HG03558 (cell line): Measurements from ENCODE around the gene DDI2.
"Not testable (repeated sequence)": the region's sequence is repeated elsewhere in the genome, so short reads cannot be mapped to it uniquely, and the experiment has no call there.

Experiments
- ATAC-seq: cut with Tn5 transposase; IDR thresholded peaks from one replicate; pipeline ENCODE4 v1.9.1; 2021; ENCODE audit warnings: moderate number of reproducible peaks; ENCODE audit not compliant: unreplicated experiment; ENCODE audit errors: extremely low read depth

Gene DDI2

DNA sequence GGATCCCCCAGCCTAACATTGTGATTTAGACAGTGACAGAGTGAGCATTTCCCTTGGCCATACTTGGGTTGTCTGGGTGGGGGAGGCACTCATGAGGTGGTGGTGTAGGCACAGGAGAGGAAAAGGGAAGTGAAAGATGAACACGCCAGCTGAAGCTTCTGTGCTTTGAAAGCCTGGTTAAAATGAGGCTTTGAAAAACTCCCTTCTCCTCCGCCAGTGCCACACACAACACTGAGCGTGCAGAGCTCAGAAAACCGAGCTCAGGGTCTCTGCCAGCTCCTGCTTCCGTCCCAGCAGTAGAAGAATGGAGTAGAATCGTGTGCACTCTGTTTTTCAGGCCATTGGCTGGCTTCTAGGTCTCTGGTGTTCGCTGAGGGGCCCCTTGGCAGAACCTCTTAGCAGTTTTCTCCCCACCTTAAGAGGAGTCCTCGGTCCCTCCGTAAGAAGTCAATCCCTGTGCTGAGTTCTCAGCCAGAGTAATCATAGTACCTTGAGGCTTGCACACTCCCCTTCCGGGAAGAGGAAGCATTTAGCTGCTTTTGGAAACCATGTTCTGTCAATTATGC lies 79.8 kb downstream of the DDI2 start:
- peak; percentile 66 for ATAC-seq

DNA sequence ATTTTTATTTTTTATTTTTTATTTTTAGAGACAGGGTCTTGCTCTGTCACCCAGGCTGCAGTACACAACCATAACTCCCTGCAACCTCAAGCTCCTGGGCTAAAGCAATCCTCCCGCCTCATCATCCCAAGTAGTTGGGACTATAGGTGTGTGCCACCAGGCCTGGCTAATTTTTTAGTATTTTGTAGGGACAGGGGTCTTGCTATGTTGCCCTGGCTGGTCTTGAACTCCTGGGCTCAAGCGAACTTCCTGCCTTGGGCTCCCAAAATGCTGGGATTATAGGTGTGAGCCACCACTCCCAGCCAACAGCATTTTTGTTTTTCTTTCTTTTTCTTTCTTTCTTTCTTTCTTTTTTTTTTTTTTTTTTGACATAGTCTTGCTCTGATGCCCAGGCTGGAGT lies 80.9 kb downstream of the DDI2 start:
- no peak for ATAC-seq

- ATAC-seq = not testable (repeated sequence)
These were observed 82.1 kb downstream of the DDI2 start for GRCh38 chr1:15699321-15699720.

- no peak for ATAC-seq
These were observed 83.2 kb downstream of the DDI2 start for GRCh38 chr1:15700508-15700907.

DNA sequence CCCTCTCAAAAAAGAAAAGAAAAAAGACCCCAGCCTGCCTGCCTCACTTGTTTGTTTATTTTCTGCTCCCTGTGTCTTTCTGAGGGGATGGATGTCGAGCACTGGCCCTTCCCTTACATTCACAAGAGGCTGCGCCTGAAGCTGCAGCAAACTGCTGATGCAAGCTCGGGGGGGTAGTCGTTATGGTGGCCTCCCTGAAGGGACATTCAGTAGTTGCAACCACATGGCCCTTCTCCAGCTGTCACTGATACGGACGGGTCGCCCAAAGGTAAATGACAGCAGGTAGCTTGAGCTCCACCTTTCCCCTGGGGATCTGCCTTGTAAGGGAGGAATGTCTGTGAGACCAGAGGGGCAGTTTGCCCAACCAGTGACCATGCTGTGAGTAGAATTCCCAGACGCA lies 84.5 kb downstream of the DDI2 start:
- no peak for ATAC-seq

GRCh38 chr1:15702722-15703550 lies 85.7 kb downstream of the DDI2 start:
- no peak for ATAC-seq

DNA sequence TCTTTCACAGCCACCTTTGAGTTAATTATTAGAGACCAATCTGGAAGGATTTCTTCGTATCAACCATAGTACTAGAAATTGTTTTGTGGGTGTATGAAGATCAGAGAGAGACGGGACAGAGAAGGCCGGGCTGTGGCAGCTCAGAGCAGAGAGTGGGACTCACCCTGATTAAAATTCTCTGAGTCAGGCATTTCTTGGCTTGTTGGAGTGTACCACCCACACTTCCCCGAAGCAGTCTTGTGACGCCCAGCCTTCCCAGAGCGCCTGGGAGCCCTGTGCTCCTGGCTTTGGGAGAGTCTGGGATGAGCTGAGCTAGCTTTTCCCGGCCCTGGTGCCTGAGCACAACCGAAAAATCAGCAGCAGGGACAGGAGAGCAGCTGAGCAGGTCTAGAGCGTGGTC lies 86.3 kb downstream of the DDI2 start:
- no peak for ATAC-seq

DNA sequence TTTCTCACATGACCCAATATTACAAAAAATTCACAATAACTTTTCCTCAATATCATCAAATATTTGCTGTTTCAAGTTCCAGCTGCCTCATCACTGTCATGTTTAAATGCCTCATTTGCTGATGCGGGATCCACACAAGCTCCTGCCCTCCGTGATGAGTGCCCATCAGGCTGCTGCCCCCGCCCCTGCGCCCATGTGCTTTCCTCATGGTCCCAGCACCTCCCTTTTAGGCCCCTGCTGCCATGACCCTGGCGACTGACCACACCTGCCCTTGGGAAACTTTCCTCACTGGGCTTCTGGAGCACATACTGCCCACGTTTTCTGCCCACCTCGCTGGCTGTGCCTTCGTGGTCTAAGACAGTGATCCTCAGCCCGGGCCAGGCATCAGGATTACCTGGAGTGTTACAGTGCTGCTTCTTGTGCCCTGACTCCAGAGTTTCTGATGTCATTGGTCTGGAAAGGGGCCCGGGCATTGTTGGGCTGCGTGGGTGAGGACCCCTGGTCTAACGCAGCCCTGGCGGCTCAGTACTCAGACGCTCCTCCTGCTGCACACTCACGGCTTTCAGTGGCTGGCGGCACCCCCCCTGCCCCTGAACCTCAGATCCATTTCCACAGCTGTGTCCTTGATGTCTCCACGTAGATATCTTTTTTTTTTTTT lies 87.4 kb downstream of the DDI2 start:
- no peak for ATAC-seq

- no peak for ATAC-seq
These were observed 87.9 kb downstream of the DDI2 start for GRCh38 chr1:15705184-15705566.

- ATAC-seq = no peak
These were observed 89.5 kb downstream of the DDI2 start for GRCh38 chr1:15706751-15707150.

DNA sequence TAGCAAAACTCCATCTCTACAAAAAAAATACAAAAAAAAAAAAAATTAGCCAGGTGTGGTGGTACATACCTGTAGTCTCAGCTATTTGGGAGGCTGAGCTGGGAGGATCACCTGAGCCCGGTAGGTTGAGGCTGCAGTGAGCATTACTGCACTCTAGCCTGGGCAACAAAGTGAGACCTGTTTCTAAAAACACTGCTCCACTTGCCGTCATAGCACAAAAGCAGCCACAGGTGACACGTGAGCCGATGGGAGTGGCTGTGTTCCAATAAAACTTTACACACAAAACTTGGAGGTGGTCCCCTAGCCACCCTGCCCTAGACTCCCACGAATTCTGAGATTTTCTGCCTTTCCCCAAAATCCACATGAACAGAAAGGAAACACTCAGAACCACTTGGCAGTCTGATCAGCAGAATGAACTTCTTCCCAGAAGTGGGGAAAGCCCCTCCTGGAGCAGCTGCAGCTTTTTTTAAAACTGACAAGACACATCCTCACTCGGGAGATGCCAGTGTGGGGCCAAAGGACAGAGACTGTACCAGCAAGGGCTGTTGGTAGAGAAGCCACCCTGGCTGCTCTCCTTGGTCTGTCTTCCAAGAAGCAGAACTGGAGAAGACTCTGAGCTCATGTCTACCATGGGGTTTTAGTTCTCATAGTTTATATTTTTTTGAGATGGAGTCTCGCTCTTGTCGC lies 90.1 kb downstream of the DDI2 start:
- no peak for ATAC-seq

DNA sequence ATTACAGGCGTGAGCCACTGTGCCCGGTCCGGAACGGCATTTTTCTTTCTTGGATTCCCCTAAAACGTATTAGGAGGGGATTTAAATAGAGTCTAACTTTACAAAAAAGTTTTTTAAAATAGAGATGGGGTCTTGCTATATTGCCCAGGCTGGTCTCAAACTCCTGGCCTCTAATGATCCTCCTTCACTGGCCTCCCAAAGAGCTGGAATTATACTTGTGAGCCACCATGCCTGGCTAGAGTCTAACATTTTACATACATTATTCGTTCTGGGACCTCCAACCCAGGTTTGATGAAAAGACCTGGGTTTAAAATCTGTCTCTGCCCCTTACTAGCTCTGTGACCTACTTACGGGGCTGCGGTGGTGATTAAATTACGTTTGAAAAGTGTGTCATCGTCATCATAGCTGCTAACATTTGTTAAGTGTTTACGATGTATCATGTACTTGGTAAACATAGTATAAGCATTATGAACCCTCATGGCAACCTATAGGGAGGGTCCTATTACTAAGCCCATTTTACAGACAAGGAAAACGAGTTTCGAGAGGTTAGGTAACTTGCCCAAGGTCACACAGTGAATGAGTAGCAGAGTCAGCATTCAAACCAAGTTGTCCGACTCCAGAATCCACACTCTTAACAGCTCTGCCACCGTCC lies 91.4 kb downstream of the DDI2 start:
- ATAC-seq = no peak

- ATAC-seq = no peak
These were observed 92.0 kb downstream of the DDI2 start for GRCh38 chr1:15709226-15709625.

DNA sequence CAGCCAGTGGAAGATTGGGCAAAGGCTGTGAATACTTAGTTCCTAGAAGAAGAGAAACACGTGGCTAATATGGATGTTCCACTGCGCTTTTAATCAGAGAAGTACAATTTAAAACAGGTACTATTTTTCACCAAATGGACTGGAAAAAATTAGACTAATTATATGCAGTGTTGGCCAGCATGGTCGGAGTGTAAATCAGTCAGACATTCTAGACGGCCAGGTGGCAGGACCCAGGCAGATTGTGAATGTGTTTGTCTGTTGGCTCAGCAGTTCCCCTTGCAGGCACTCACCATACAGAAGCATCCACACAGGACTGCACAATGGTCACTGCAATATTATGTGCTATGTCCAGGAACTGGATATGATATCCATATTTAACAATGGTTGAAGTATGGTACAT lies 94.9 kb downstream of the DDI2 start:
- ATAC-seq = no peak

GRCh38 chr1:15714406-15715136 lies 97.3 kb downstream of the DDI2 start:
- ATAC-seq = no peak

- no peak for ATAC-seq
These were observed 100.3 kb downstream of the DDI2 start for GRCh38 chr1:15717418-15718125.

DNA sequence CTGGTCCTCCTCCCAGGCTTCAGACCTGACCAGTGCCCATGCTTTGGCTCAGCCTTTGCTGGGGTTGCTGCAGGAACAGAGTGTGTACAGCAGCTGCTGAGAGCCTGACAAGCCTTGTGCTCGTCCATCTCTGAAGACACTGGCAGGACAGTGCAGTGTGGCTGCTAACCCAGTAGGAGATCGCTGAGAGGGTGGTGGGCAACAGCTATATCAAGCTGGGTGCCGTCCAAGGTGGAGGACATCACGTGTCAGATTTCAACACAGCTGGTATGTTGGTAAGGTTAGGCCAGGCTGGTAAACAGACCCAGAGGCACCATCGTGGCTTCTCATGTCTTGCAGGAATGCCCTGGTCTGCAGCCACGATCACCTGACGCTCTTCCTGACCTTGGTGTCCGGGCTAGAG lies 100.9 kb downstream of the DDI2 start:
- ATAC-seq = no peak
